DOHH2 (cell line): ENCODE data around the gene RAD51B.

Experiments
- H3F3A ChIP-seq: fragments of 200-600 bp; sonication (generic), shearing (Covaris generic); 2 replicates; pipeline ENCODE4 v1.6.0; 2016; ENCODE audit warnings: antibody characterized with exemption, mild to moderate bottlenecking; ENCODE audit not compliant: control insufficient read depth, insufficient read depth
- H3K27ac ChIP-seq: fragments of 200-600 bp; sonication (generic); 2 replicates; pipeline ENCODE4 v1.5.1; 2014; ENCODE audit warnings: low read depth, mild to moderate bottlenecking, low read length, moderate library complexity
- H3K27me3 ChIP-seq: fragments of 200-600 bp; sonication (generic); 2 replicates; pipeline ENCODE4 v1.6.1; 2014; ENCODE audit warnings: mild to moderate bottlenecking, low read length, mixed read lengths; ENCODE audit not compliant: control insufficient read depth
- H3K36me3 ChIP-seq: fragments of 200-600 bp; sonication (generic); 2 replicates; pipeline ENCODE4 v1.6.1; 2014; ENCODE audit warnings: mild to moderate bottlenecking, low read length, moderate library complexity, mixed read lengths; ENCODE audit not compliant: control insufficient read depth
- H3K4me1 ChIP-seq: fragments of 200-600 bp; sonication (generic); 2 replicates; pipeline ENCODE4 v1.6.1; 2014; ENCODE audit warnings: mild to moderate bottlenecking, low read length, mixed read lengths; ENCODE audit not compliant: control insufficient read depth
- H3K4me2 ChIP-seq: fragments of 200-600 bp; sonication (generic); 2 replicates; pipeline ENCODE4 v1.6.0; 2014; ENCODE audit warnings: mild to moderate bottlenecking, low read length, moderate library complexity
- H3K4me3 ChIP-seq: fragments of 200-600 bp; sonication (generic); 2 replicates; pipeline ENCODE4 v1.5.1; 2014; ENCODE audit warnings: mild to moderate bottlenecking, low read length, mixed read lengths
- H3K79me2 ChIP-seq: fragments of 200-600 bp; sonication (generic); 2 replicates; pipeline ENCODE4 v1.6.1; 2014; ENCODE audit warnings: mild to moderate bottlenecking, low read length, mixed read lengths; ENCODE audit not compliant: control insufficient read depth
- H3K9me2 ChIP-seq: fragments of 200-600 bp; sonication (generic); replicated peaks from 2 replicates; pipeline ENCODE4 v1.6.1; 2014; ENCODE audit warnings: mild to moderate bottlenecking, low read length, mixed read lengths; ENCODE audit not compliant: control insufficient read depth
- H3K9me3 ChIP-seq: fragments of 200-600 bp; sonication (generic); 2 replicates; pipeline ENCODE4 v1.6.1; 2014; ENCODE audit warnings: antibody characterized with exemption, low read length, mixed read lengths; ENCODE audit not compliant: control insufficient read depth, insufficient read depth
- H4K20me1 ChIP-seq: fragments of 200-600 bp; sonication (generic); 2 replicates; pipeline ENCODE4 v1.6.0; 2014; ENCODE audit warnings: low read depth, mild to moderate bottlenecking, antibody characterized with exemption, low read length, moderate library complexity; ENCODE audit not compliant: control insufficient read depth, insufficient read depth
- CTCF ChIP-seq: fragments of 200-600 bp; sonication (generic); IDR thresholded peaks from one replicate; pipeline ENCODE4 v1.5.1; 2014; ENCODE audit warnings: antibody characterized with exemption, mild to moderate bottlenecking, low read depth, low read length; ENCODE audit not compliant: poor library complexity, severe bottlenecking
- EZH2phosphoT487 ChIP-seq: fragments of 200-600 bp; sonication (generic); IDR thresholded peaks from 2 replicates; pipeline ENCODE4 v1.6.1; 2017; ENCODE audit warnings: borderline replicate concordance, mild to moderate bottlenecking, antibody characterized with exemption, low read length, moderate library complexity, mixed read lengths

RAD51B gene

GRCh38 chr14:68467425-68467824 lies 647.8 kb downstream of the RAD51B start:
- Histone ChIP-seq H3K36me3 (no peaks in the 10 kb centered on the region), H3K4me1 (peaks cover 22% of the 10 kb centered on the region), H3K9me2 (no peaks in the 10 kb centered on the region), H3K4me3 (no peak overlapping the region), H3K27me3 (no peaks in the 10 kb centered on the region), H3K9me3 (no peaks in the 10 kb centered on the region), H3F3A (no peaks in the 10 kb centered on the region), H3K4me2 (no peak overlapping the region), H3K27ac (no peak overlapping the region), H3K79me2 (no peaks in the 10 kb centered on the region), H4K20me1 (no peaks in the 10 kb centered on the region)
- TF ChIP-seq CTCF (no peak), EZH2phosphoT487 (no peak)

- Histone ChIP-seq H3K36me3 (no peaks in the 10 kb centered on the region), H3K9me2 (no peaks in the 10 kb centered on the region), H3K4me1 (peaks cover 23% of the 10 kb centered on the region), H3K79me2 (no peaks in the 10 kb centered on the region), H3F3A (no peaks in the 10 kb centered on the region), H3K4me3 (no peak overlapping the region), H3K27ac (no peak overlapping the region), H3K4me2 (no peak overlapping the region), H3K9me3 (no peaks in the 10 kb centered on the region), H4K20me1 (no peaks in the 10 kb centered on the region), H3K27me3 (no peaks in the 10 kb centered on the region)
- TF ChIP-seq EZH2phosphoT487 (no peak), CTCF (no peak)
Measured at GRCh38 chr14:68468437-68469207, 649.0 kb downstream of the RAD51B start.

GRCh38 chr14:68469208-68469713 lies 649.7 kb downstream of the RAD51B start:
- Histone ChIP-seq H4K20me1 (no peaks in the 10 kb centered on the region), H3K9me2 (no peaks in the 10 kb centered on the region), H3K9me3 (no peaks in the 10 kb centered on the region), H3K4me3 (no peak overlapping the region), H3K27me3 (no peaks in the 10 kb centered on the region), H3K79me2 (no peaks in the 10 kb centered on the region), H3K36me3 (no peaks in the 10 kb centered on the region), H3K27ac (no peak overlapping the region), H3K4me2 (no peak overlapping the region), H3K4me1 (peaks cover 23% of the 10 kb centered on the region), H3F3A (no peaks in the 10 kb centered on the region)
- no peak for TF ChIP-seq CTCF
- TF ChIP-seq EZH2phosphoT487: no peak
